PFSK-1 (cell line): ENCODE results near the gene CCDC137.

Source experiments
- POLR2AphosphoS5 ChIP-seq: IDR thresholded peaks from 2 replicates; pipeline ENCODE4 v1.6.1; 2012; ENCODE audit warnings: low read depth, mild to moderate bottlenecking, control low read depth, low read length, moderate library complexity
- TF ChIP-seq, protein P1 (sequence below), 2 experiments: IDR thresholded peaks; 2 replicates each; pipeline versions ENCODE4 v1.6.1 to v1.8.0; 2011 to 2012; ENCODE audit warnings: low read depth in 2 of 2, low read length in 2 of 2, control low read depth in 1 of 2, inconsistent platforms in 1 of 2, mild to moderate bottlenecking in 1 of 2, moderate library complexity in 1 of 2; ENCODE audit not compliant: insufficient read depth in 1 of 2

DNA sequence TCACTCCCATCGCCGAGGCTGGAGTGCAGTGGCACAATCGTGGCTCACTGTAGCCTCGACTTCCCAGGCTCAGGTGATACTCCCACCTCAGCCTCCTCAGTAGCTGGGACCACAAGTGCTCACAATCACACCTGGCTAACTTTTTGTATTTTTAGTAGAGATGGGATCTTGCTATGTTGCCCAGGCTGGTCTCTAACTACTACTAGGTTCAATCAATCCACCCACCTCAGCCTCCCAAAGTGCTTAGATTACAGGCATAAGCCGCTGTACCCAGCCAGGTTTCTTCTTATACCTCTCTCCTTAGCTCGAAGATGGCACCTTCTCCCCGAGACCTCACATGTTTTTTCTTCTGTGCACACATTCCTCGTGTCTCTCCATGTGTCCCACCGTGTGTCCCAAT is 26.5 kb upstream of the CCDC137 start:
- TF ChIP-seq POLR2AphosphoS5: no peak
- TF ChIP-seq, protein P1, sequence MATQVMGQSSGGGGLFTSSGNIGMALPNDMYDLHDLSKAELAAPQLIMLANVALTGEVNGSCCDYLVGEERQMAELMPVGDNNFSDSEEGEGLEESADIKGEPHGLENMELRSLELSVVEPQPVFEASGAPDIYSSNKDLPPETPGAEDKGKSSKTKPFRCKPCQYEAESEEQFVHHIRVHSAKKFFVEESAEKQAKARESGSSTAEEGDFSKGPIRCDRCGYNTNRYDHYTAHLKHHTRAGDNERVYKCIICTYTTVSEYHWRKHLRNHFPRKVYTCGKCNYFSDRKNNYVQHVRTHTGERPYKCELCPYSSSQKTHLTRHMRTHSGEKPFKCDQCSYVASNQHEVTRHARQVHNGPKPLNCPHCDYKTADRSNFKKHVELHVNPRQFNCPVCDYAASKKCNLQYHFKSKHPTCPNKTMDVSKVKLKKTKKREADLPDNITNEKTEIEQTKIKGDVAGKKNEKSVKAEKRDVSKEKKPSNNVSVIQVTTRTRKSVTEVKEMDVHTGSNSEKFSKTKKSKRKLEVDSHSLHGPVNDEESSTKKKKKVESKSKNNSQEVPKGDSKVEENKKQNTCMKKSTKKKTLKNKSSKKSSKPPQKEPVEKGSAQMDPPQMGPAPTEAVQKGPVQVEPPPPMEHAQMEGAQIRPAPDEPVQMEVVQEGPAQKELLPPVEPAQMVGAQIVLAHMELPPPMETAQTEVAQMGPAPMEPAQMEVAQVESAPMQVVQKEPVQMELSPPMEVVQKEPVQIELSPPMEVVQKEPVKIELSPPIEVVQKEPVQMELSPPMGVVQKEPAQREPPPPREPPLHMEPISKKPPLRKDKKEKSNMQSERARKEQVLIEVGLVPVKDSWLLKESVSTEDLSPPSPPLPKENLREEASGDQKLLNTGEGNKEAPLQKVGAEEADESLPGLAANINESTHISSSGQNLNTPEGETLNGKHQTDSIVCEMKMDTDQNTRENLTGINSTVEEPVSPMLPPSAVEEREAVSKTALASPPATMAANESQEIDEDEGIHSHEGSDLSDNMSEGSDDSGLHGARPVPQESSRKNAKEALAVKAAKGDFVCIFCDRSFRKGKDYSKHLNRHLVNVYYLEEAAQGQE (IDR thresholded peaks at IDR 0.05; ENCODE audit: insufficient read depth in 1 of 2, low read depth in 2 of 2, low read length in 2 of 2): no peak
